ENCODE measurements around the gene MN1.

Gene MN1

GRCh38 chr22:27775758-27776649 is 25.6 kb downstream of the MN1 start:
- FAIRE-seq = no peak
- TF ChIP-seq, protein P1, sequence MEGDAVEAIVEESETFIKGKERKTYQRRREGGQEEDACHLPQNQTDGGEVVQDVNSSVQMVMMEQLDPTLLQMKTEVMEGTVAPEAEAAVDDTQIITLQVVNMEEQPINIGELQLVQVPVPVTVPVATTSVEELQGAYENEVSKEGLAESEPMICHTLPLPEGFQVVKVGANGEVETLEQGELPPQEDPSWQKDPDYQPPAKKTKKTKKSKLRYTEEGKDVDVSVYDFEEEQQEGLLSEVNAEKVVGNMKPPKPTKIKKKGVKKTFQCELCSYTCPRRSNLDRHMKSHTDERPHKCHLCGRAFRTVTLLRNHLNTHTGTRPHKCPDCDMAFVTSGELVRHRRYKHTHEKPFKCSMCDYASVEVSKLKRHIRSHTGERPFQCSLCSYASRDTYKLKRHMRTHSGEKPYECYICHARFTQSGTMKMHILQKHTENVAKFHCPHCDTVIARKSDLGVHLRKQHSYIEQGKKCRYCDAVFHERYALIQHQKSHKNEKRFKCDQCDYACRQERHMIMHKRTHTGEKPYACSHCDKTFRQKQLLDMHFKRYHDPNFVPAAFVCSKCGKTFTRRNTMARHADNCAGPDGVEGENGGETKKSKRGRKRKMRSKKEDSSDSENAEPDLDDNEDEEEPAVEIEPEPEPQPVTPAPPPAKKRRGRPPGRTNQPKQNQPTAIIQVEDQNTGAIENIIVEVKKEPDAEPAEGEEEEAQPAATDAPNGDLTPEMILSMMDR (IDR thresholded peaks at IDR 0.05; ENCODE audit: insufficient read depth, missing control alignments) = no peak
- DNase-seq (ENCODE audit: insufficient read length, low spot score) = no peak

- TF ChIP-seq, protein P1 (IDR thresholded peaks at IDR 0.05; ENCODE audit: insufficient read depth, missing control alignments) = no peak
- no peak for DNase-seq (ENCODE audit: insufficient read length, low spot score)
- FAIRE-seq = no peak
Measured at GRCh38 chr22:27775087-27775698, 26.4 kb downstream of the MN1 start.

DNA sequence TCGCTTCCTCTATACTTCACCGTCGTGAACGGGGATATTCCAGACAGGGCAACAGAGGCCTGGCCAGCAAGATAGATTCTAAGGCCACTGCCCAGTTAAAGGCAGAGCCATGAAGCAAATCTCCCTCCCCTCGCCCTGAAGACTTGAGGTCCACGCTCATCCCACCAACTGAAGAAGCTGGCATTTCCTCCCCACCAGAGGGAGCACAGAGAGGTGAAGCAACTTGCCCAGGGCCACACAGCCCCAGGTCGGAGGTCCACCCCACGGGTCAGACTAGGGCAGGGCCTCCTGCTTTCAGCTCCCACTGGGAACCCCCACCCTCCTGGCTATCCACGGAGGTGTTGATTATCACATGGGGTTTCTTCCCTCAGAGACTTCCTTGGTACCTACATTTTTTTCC is 27.4 kb downstream of the MN1 start:
- no peak for FAIRE-seq
- no peak for DNase-seq (ENCODE audit: insufficient read length, low spot score)
- TF ChIP-seq, protein P1 (IDR thresholded peaks at IDR 0.05; ENCODE audit: insufficient read depth, missing control alignments) = no peak

- no peak for DNase-seq (ENCODE audit: insufficient read length, low spot score)
- FAIRE-seq = no peak
- TF ChIP-seq, protein P1 (IDR thresholded peaks at IDR 0.05; ENCODE audit: insufficient read depth, missing control alignments) = no peak
Measured at GRCh38 chr22:27772984-27773498, 28.5 kb downstream of the MN1 start.

DNA sequence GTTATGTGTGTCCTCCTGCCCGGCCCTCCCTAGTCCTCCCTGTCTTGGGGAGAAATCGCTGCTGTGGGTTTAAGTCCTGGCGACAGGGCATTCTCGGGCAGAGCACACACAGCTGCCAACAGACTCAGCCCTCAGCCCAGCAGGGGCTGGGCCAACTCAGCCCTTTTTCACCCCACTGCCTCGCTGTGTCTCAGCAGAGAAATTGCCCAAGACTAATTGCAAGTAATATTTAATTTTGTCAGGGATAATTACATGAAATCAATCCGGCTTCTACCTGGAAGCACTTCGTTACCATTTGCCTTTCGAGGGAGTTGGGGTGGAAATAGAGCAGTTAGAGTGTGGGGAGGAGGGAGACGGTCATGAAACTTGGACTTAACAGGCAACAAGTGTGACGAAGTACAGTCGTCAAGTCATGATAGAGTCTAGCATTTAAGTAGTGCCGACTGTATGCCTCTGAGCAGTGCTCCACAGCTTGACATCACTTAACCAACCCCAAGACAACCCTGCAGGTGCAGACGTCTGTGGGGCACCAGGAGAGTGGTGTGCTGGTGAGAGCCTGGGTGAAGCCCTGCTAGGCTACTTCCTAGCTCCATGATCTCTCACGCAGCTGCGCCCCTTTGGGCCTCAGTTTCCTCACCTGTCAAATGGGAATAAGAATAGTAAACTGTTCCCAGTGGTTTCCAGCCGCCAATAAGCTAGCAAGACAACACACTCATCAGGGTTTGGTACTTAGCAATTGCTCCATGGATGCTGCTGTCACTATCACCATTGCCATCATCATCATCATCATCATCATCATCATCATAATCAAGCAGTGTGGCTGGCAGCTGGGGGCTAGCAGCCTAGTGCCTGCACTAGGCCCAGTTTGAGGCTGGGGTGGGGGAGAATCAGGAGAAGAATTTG is 29.2 kb downstream of the MN1 start:
- TF ChIP-seq, protein P1 (IDR thresholded peaks at IDR 0.05; ENCODE audit: insufficient read depth, missing control alignments) = no peak
- FAIRE-seq (no peak), DNase-seq (ENCODE audit: insufficient read length, low spot score) (no peak)

DNA sequence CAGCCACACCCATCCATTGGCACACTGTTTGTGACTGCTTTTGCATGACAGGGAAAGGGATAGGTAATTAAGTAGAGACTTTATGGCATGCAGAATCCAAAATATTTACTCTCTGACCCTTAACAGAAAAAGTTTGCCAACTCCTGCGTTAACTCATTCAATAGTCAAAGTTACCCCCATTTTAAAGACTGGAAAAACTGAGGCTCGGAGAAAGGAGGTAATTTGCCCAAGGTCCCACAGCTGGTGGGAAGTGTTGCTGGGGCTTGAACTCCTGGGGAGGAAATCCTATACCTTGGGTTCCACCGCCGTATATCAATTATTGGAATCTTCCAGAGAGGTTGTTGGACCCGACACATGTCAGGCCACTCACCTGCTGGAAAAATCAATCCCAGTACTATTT is 29.9 kb downstream of the MN1 start:
- TF ChIP-seq, protein P1 (IDR thresholded peaks at IDR 0.05; ENCODE audit: insufficient read depth, missing control alignments) = no peak
- DNase-seq (ENCODE audit: insufficient read length, low spot score) (no peak), FAIRE-seq (no peak)

All from D721Med (cell line).